HEK293T (cell line): Measurements from ENCODE around the gene C1QC.

Experiments used
- ARNT ChIP-seq: fragments of 450-650 bp; IDR thresholded peaks from 2 replicates; pipeline ENCODE4 v1.6.1; 2017; ENCODE audit warnings: mild to moderate bottlenecking
- BHLHE40 ChIP-seq: fragments of 450-650 bp; IDR thresholded peaks from 2 replicates; pipeline ENCODE4 v1.6.1; 2016; ENCODE audit warnings: mild to moderate bottlenecking, moderate library complexity, borderline replicate concordance
- ELF4 ChIP-seq: fragments of 450-650 bp; IDR thresholded peaks from 2 replicates; pipeline ENCODE4 v1.6.1; 2017; ENCODE audit warnings: antibody characterized with exemption
- FOXK2 ChIP-seq: fragments of 450-650 bp; IDR thresholded peaks from 2 replicates; pipeline ENCODE4 v1.6.1; 2016; ENCODE audit warnings: mild to moderate bottlenecking
- PKNOX1 ChIP-seq: fragments of 450-650 bp; IDR thresholded peaks from 2 replicates; pipeline ENCODE4 v1.6.1; 2016
- SP1 ChIP-seq: fragments of 450-650 bp; IDR thresholded peaks from 2 replicates; pipeline ENCODE4 v1.6.1; 2017
- SUZ12 ChIP-seq: fragments of 450-650 bp; IDR thresholded peaks from 2 replicates; pipeline ENCODE4 v1.6.1; 2016; ENCODE audit warnings: mild to moderate bottlenecking

GRCh38 chr1:22666412-22666811 lies 23.0 kb downstream of the C1QC start:
- TF ChIP-seq ELF4 (no peak), BHLHE40 (no peak), ARNT (no peak), PKNOX1 (no peak), FOXK2 (no peak), SP1 (no peak), SUZ12 (no peak)
